Prostate gland (tissue), 2 donors: ENCODE results near the gene EPSTI1. TPM values are rescaled to one million over a fixed set of nuclear protein-coding genes. Genes with fewer than 3 reads are reported as not detected.

ENCODE experiments used
- DNase-seq: peaks from one replicate; pipeline ENCODE4 v3.0.0-alpha.2; 2019; ENCODE audit warnings: low spot score
- H3K27ac ChIP-seq, 2 donors: fragments of 200-600 bp; sonication (generic); 2 replicates each; pipeline ENCODE4 v1.5.1; 2017 to 2019
- H3K27me3 ChIP-seq: fragments of 200-600 bp; sonication (generic); replicated peaks from 2 replicates; pipeline ENCODE4 v1.5.1; 2019; ENCODE audit not compliant: insufficient read depth
- H3K36me3 ChIP-seq, 2 donors: fragments of 200-600 bp; sonication (generic); 1 replicate in 1 of 2; 2 replicates in 1 of 2; pipeline versions ENCODE4 v1.5.1 to v1.8.1; 2017 to 2019
- H3K4me1 ChIP-seq: fragments of 200-600 bp; sonication (generic); replicated peaks from 2 replicates; pipeline ENCODE4 v1.5.1; 2019
- H3K4me3 ChIP-seq, 2 donors: fragments of 200-600 bp; sonication (generic); 2 replicates each; pipeline ENCODE4 v1.5.1; 2017 to 2019
- H3K9me3 ChIP-seq: fragments of 200-600 bp; sonication (generic); 2 replicates; pipeline ENCODE4 v1.5.1; 2017
- POLR2A ChIP-seq: fragments of 450-650 bp; IDR thresholded peaks from one replicate; pipeline ENCODE4 v1.6.1; 2016; ENCODE audit warnings: antibody characterized with exemption, mild to moderate bottlenecking
- POLR2AphosphoS5 ChIP-seq: sonication (generic); formaldehyde crosslinking; IDR thresholded peaks from one replicate; pipeline ENCODE4 v1.6.1; 2017; ENCODE audit warnings: antibody characterized with exemption
- WGBS: methylation state at CpG from one replicate; pipeline ENCODE4 v1.1.5; 2018; 5-methylcytosine and 5-hydroxymethylcytosine counted together
- intact Hi-C: fragments of 100-400 bp; cut with DNase I; formaldehyde crosslinking; loops from one replicate; pipeline ENCODE4 v1.14.2; 2022
- total RNA-seq, 2 donors: library from RNA; depleted of rRNA; stranded (reverse); fragments of >200 nt; gene quantifications; one replicate each; pipeline ENCODE4 v1.1.0, GENCODE V29; 2016
- TF ChIP-seq, protein P1 (sequence below), 4 experiments: fragments of 200-600 bp in 2 of 4; fragments of 450-650 bp in 2 of 4; sonication (generic) in 2 of 4; IDR thresholded peaks; 1 replicate in 3 of 4; 2 replicates in 1 of 4; pipeline ENCODE4 v1.5.1; 2016 to 2019; ENCODE audit warnings: antibody characterized with exemption in 4 of 4, mild to moderate bottlenecking in 2 of 4, moderate library complexity in 2 of 4

Gene EPSTI1
- total RNA-seq, 2 donors from 2014 or later, result 1.7 to 8.0 TPM

DNA sequence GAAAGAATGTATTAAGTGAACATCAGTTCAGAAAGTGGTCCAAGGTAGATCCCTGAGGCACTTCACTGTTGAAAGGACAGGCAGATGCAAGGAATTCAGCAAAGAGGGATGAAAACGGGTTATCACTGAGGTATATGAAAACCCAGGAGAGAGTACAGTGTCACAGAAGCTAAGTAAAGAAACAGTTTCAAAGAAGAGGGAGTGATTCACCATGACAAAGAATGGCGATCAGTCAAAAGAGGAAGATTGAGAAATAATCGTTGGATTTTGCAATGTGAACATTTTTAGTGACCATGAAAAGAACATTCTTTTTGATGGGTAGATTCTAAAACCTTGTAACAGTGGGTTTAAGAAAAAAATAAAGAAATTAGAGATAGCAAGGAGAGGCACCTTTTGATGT, 99.3 kb downstream of the EPSTI1 start:
- no peaks in the 10 kb centered on the region for H3K4me1 ChIP-seq
- H3K36me3 ChIP-seq, result no peaks in the 10 kb centered on the region
- no peak for DNase-seq
- intact Hi-C loops, result no loop called here
- WGBS, result 81% methylated on average over 3 of the region's 3 CpGs
- no peak overlapping the region for H3K27ac ChIP-seq
- no peak overlapping the region for H3K4me3 ChIP-seq
- no peaks in the 10 kb centered on the region for H3K27me3 ChIP-seq
- no peaks in the 10 kb centered on the region for H3K9me3 ChIP-seq
- TF ChIP-seq POLR2A (no peak), POLR2AphosphoS5 (no peak)
- TF ChIP-seq, protein P1, sequence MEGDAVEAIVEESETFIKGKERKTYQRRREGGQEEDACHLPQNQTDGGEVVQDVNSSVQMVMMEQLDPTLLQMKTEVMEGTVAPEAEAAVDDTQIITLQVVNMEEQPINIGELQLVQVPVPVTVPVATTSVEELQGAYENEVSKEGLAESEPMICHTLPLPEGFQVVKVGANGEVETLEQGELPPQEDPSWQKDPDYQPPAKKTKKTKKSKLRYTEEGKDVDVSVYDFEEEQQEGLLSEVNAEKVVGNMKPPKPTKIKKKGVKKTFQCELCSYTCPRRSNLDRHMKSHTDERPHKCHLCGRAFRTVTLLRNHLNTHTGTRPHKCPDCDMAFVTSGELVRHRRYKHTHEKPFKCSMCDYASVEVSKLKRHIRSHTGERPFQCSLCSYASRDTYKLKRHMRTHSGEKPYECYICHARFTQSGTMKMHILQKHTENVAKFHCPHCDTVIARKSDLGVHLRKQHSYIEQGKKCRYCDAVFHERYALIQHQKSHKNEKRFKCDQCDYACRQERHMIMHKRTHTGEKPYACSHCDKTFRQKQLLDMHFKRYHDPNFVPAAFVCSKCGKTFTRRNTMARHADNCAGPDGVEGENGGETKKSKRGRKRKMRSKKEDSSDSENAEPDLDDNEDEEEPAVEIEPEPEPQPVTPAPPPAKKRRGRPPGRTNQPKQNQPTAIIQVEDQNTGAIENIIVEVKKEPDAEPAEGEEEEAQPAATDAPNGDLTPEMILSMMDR (IDR thresholded peaks at IDR 0.05), result no peak

- DNase-seq, result no peak
- TF ChIP-seq, protein P1 (IDR thresholded peaks at IDR 0.05), result no peak
- TF ChIP-seq POLR2A (no peak), POLR2AphosphoS5 (no peak)
- H3K36me3 ChIP-seq, result no peaks in the 10 kb centered on the region
- no peaks in the 10 kb centered on the region for H3K9me3 ChIP-seq
- no peaks in the 10 kb centered on the region for H3K27me3 ChIP-seq
- intact Hi-C loops, result no loop called here
- no peak overlapping the region for H3K4me3 ChIP-seq
- no peak overlapping the region for H3K27ac ChIP-seq
- no peaks in the 10 kb centered on the region for H3K4me1 ChIP-seq
- 98% methylated on average over 3 of the region's 3 CpGs for WGBS
Observed at GRCh38 chr13:42891591-42891990, 100.5 kb downstream of the EPSTI1 start.

GRCh38 chr13:42885325-42885724, 106.7 kb downstream of the EPSTI1 start:
- WGBS, result 89% methylated on average over 8 of the region's 8 CpGs
- no peak overlapping the region for H3K27ac ChIP-seq
- H3K4me1 ChIP-seq, result no peaks in the 10 kb centered on the region
- TF ChIP-seq POLR2AphosphoS5, result no peak
- TF ChIP-seq, protein P1 (IDR thresholded peaks at IDR 0.05), result no peak
- TF ChIP-seq POLR2A, result no peak
- no peaks in the 10 kb centered on the region for H3K36me3 ChIP-seq
- intact Hi-C loops, result no loop called here
- no peaks in the 10 kb centered on the region for H3K27me3 ChIP-seq
- H3K9me3 ChIP-seq, result no peaks in the 10 kb centered on the region
- no peak overlapping the region for H3K4me3 ChIP-seq
- DNase-seq, result no peak

DNA sequence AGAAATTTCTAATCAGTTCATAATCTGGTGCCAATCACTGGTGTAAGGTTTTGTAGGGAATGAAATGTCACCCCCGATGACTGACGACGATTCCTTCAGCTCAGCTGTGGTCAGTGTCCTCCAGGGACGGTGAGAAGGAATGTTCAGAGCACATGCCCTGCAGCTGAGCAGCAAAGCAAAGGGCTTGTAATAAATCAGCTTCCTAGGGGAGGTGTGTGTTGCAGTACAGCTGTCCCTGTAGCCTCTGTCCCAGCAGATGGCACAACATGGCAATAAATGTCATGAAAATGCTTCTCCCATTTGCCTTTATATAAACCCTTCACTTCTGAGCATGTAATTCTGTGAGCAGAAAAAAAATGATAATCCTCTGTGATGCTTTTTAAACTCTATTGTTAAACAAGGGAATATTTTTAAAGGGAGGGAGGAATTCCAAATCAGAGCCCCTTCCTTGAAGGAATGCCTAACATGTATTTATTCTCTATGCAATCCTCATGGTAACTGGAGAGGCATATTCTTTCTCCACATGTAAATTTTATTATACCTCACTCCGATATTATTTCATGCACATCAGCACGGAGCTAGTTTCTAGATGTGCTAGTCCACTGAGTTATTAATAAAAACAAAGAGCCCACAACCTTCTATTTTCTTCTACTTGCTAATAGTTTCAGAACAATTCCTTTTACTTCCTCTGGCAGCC, 108.1 kb downstream of the EPSTI1 start:
- H3K36me3 ChIP-seq, result no peaks in the 10 kb centered on the region
- no peaks in the 10 kb centered on the region for H3K27me3 ChIP-seq
- no peaks in the 10 kb centered on the region for H3K9me3 ChIP-seq
- no peak for TF ChIP-seq POLR2A
- TF ChIP-seq, protein P1 (IDR thresholded peaks at IDR 0.05), result peak in 3 of 4 experiments; percentile 31 to 54 (median 39)
- intact Hi-C loops, result no loop called here
- H3K4me3 ChIP-seq, result no peak overlapping the region
- peak; percentile 39 for DNase-seq
- no peak overlapping the region for H3K27ac ChIP-seq
- H3K4me1 ChIP-seq, result no peaks in the 10 kb centered on the region
- 22% methylated on average over 6 of the region's 6 CpGs for WGBS

DNA sequence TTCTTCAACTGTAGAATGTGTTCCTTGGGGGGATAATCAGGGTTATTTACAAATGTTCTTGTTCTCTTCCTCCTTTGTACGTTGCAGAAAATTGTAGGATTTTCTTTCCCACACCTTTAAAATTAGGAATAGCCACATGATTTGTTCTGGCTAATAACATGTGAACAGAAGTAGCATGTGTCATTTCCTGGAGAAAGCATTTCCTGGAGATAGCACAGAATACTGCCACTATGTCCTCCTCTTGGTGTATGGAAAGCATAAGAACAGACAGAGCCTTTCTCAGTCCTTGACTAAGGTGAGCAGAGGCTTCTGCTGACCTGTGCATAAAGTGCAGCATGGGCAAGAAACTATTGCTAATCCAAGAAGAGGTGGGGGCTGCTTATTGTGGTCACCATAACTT, 108.9 kb downstream of the EPSTI1 start:
- Histone ChIP-seq H3K27ac (no peak overlapping the region), H3K4me3 (no peak overlapping the region), H3K27me3 (no peaks in the 10 kb centered on the region), H3K9me3 (no peaks in the 10 kb centered on the region), H3K4me1 (no peaks in the 10 kb centered on the region), H3K36me3 (no peaks in the 10 kb centered on the region)
- TF ChIP-seq, protein P1 (IDR thresholded peaks at IDR 0.05), result no peak
- TF ChIP-seq POLR2AphosphoS5, result no peak
- TF ChIP-seq POLR2A, result no peak
- intact Hi-C loops, result no loop called here
- WGBS, result 88% methylated on average over 1 of the region's 1 CpG
- DNase-seq, result no peak
